ENCODE results near the gene HEPN1.

HEPN1 gene

DNA sequence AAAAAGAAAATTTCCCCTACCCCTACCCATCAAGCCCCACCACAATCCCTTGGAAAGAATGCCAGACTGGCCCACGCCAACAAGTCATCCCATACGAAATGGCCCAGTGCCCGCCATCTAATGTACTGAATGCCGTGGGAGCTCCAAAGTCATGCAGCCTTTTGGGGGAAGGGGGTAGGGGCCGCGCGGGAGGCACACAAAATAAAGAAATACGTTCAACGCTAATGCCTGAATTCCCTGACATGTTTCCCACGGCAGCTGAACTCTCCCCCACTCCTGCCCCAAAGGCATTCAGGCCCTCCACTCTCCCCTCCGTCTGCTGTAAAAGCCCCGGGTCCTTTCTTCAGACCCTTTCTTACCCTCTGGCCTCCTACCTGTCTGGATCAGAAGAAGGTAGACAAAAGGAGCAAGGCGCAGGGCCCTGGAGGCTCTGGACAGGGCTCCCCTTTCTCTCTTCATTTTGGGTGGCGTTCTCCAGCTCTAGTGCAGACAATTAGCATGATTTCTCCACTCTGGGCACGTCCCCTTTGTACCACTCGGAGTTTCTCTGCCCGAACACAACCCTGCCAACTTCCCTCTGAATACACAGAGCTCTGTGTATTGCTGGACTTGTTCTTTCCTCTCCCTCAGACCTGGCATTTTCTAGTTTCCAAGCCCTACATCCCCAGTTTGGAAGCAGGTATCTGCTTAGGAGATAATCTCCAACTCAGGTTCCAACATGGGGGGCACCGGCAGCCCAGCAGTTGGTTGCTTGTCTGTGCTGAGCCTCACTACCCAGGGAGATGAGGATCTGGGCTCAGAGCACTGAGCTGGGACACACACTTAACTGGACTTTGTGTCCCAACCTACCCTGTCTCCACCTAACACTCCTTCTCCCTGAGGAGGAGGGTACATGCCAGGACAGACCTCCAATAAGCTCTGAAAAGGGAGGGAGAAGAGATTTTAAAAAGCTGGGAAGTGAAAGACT, 16.8 kb downstream of the HEPN1 start, which contains the start of gene HEPACAM:
HEPACAM (minus strand) TSS at position 500 of the 967 bp plus-strand sequence; CDS start at position 459, 41 bp downstream.
- ChIA-PET CTCF (interaction anchor here (1.1 to 1.4 kb wide), 4 partner anchors 8 to 19 kb away, joined by 3 to 4 read pairs (median 4); no protein-coding TSS in a partner anchor), POLR2A (no interaction called here)
- DNase-seq (ENCODE audit: extremely low spot score), result no peak
- TF ChIP-seq, protein P1, sequence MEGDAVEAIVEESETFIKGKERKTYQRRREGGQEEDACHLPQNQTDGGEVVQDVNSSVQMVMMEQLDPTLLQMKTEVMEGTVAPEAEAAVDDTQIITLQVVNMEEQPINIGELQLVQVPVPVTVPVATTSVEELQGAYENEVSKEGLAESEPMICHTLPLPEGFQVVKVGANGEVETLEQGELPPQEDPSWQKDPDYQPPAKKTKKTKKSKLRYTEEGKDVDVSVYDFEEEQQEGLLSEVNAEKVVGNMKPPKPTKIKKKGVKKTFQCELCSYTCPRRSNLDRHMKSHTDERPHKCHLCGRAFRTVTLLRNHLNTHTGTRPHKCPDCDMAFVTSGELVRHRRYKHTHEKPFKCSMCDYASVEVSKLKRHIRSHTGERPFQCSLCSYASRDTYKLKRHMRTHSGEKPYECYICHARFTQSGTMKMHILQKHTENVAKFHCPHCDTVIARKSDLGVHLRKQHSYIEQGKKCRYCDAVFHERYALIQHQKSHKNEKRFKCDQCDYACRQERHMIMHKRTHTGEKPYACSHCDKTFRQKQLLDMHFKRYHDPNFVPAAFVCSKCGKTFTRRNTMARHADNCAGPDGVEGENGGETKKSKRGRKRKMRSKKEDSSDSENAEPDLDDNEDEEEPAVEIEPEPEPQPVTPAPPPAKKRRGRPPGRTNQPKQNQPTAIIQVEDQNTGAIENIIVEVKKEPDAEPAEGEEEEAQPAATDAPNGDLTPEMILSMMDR (IDR thresholded peaks at IDR 0.05; ENCODE audit: control extremely low read depth, extremely low read depth, low read depth, missing control alignments), result no peak

DNA sequence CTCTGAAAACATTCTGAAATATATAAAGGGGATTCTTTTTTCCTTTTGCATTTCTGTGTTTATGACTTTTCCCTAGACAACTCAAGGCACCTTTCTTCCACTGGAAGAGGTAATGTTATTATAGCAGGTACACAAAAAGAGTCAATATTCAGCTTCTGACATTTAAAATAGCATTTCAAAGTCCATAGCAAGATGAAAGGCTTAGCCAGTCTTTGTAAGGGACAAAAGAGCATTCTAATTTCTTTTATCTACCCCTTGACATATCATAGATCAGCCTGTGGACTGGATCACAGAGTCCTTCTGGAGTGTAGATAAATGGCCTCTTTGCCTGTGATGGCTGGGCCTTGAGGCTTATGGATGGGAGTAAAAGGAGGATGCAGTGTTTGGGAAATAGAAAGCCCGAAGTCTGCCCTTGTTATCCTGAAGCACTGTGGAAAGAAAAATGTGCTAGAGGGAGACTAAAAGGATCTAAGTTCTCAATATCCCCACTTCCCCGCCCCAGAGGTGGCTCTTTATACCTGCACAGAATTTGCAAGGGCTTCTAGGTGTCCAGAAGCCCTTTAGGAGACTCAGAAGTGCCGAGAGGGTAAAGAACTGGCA, 18.4 kb downstream of the HEPN1 start:
- ChIA-PET POLR2A (no interaction called here), CTCF (interaction anchor here (1.1 kb wide), 1 partner anchor 18 kb away, joined by 3 read pairs; no protein-coding TSS in a partner anchor)
- TF ChIP-seq, protein P1 (IDR thresholded peaks at IDR 0.05; ENCODE audit: control extremely low read depth, extremely low read depth, low read depth, missing control alignments), result no peak
- no peak for DNase-seq (ENCODE audit: extremely low spot score)

GRCh38 chr11:124938206-124938765, 19.2 kb downstream of the HEPN1 start:
- no peak for DNase-seq (ENCODE audit: extremely low spot score)
- TF ChIP-seq, protein P1 (IDR thresholded peaks at IDR 0.05; ENCODE audit: control extremely low read depth, extremely low read depth, low read depth, missing control alignments), result no peak
- CTCF ChIA-PET, result interaction anchor here (2.8 kb wide), 1 partner anchor 12 kb away, joined by 9 read pairs; no protein-coding TSS in a partner anchor
- POLR2A ChIA-PET, result no interaction called here

DNA sequence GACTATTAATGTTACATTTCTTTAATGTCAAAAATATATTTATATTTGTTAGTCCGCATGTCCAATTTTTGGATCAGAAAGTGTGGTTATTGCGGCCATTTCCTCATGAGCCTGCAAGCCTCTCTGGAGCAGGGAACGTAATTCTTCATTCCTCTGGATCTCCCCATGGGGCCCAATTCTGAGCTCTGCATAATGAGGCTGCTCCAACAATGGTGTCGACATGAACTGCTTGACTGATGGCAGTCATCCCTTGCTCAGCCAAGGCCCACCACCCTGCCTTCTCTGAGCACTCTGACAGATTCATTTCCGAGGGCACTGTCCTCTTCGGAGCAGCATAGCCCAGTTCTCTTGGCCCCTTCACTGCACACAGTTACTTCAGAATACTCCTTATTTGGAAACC, 19.9 kb downstream of the HEPN1 start:
- CTCF ChIA-PET, result interaction anchor here (2.8 kb wide), 1 partner anchor 11 kb away, joined by 9 read pairs; no protein-coding TSS in a partner anchor

DNA sequence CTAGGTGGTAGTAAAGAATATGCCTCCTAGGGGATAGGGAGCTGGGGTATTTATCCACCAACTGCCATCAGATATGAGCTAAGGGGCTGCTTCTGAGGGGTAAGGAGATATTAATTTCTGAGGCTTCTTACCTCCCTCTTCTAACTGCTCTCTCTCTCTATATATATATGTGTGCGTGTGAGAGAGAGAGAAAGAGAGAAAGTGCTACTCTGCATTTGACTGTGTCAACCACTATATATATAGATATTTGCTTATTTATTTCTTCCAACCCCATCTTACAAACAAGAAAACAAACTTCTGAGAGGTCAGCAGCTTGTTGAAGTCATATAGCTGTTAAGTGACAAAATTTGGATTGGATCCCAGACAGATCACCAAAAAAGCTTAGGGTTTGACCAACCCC, 22.7 kb downstream of the HEPN1 start:
- no peak for DNase-seq (ENCODE audit: extremely low spot score)
- CTCF ChIA-PET, result interaction anchor here (1.0 to 2.0 kb wide), 6 partner anchors 11 to 118 kb away, joined by 3 to 9 read pairs (median 4); partner anchors contain the start of gene CCDC15
- TF ChIP-seq, protein P1 (IDR thresholded peaks at IDR 0.05; ENCODE audit: control extremely low read depth, extremely low read depth, low read depth, missing control alignments), result no peak
- POLR2A ChIA-PET, result no interaction called here

More for the DNA sequence above, 19.9 kb downstream of the HEPN1 start:
- POLR2A ChIA-PET, result no interaction called here
- DNase-seq (ENCODE audit: extremely low spot score), result no peak
- TF ChIP-seq, protein P1 (IDR thresholded peaks at IDR 0.05; ENCODE audit: control extremely low read depth, extremely low read depth, low read depth, missing control alignments), result no peak

Data from GM10248 (cell line).